GM23248 (cell line): ENCODE measurements around the gene INO80. TPM values are rescaled to one million over a fixed set of nuclear protein-coding genes. Genes with fewer than 3 reads are reported as not detected.
"Not testable (repeated sequence)": the region's sequence is repeated elsewhere in the genome, so short reads cannot be mapped to it uniquely, and the experiment has no call there.

Experiments
- DNase-seq: peaks from one replicate; pipeline ENCODE4 v3.0.0-alpha.2; 2015
- H2AFZ ChIP-seq: fragments of 200-600 bp; sonication (generic); 2 replicates; pipeline ENCODE4 v1.6.1; 2016; ENCODE audit warnings: antibody characterized with exemption
- H3F3A ChIP-seq: fragments of 200-600 bp; sonication (generic); 2 replicates; pipeline ENCODE4 v1.6.1; 2016; ENCODE audit warnings: mild to moderate bottlenecking, antibody characterized with exemption, mixed run types; ENCODE audit not compliant: insufficient read depth
- H3K27ac ChIP-seq: fragments of 200-600 bp; sonication (generic); 2 replicates; pipeline ENCODE4 v1.5.1; 2016; ENCODE audit warnings: mild to moderate bottlenecking
- H3K27me3 ChIP-seq: fragments of 200-600 bp; sonication (generic); replicated peaks from 2 replicates; pipeline ENCODE4 v1.6.1; 2016; ENCODE audit warnings: mild to moderate bottlenecking; ENCODE audit not compliant: insufficient read depth
- H3K36me3 ChIP-seq: fragments of 200-600 bp; sonication (generic); 2 replicates; pipeline ENCODE4 v1.6.1; 2016; ENCODE audit warnings: low read depth, mild to moderate bottlenecking
- H3K4me1 ChIP-seq: fragments of 200-600 bp; sonication (generic); 2 replicates; pipeline ENCODE4 v1.6.1; 2016; ENCODE audit warnings: mild to moderate bottlenecking; ENCODE audit not compliant: insufficient read depth
- H3K4me2 ChIP-seq: fragments of 200-600 bp; sonication (generic); one replicate; pipeline ENCODE4 v1.6.1; 2016; ENCODE audit warnings: mild to moderate bottlenecking; ENCODE audit not compliant: unreplicated experiment
- H3K4me3 ChIP-seq: fragments of 200-600 bp; sonication (generic); 2 replicates; pipeline ENCODE4 v1.5.1; 2016; ENCODE audit warnings: mild to moderate bottlenecking
- H3K79me2 ChIP-seq: fragments of 200-600 bp; sonication (generic); 2 replicates; pipeline ENCODE4 v1.6.1; 2016; ENCODE audit warnings: mild to moderate bottlenecking; ENCODE audit not compliant: insufficient read depth
- H3K9ac ChIP-seq: fragments of 200-600 bp; sonication (generic); 2 replicates; pipeline ENCODE4 v1.6.1; 2016; ENCODE audit warnings: mild to moderate bottlenecking
- H3K9me2 ChIP-seq: fragments of 200-600 bp; sonication (generic); 2 replicates; pipeline ENCODE4 v1.6.1; 2016; ENCODE audit warnings: mixed run types, mild to moderate bottlenecking, moderate library complexity; ENCODE audit not compliant: insufficient read depth
- H3K9me3 ChIP-seq: fragments of 200-600 bp; sonication (generic); one replicate; pipeline ENCODE4 v1.6.1; 2017; ENCODE audit warnings: low read depth
- H4K20me1 ChIP-seq: fragments of 200-600 bp; sonication (generic); 2 replicates; pipeline ENCODE4 v1.6.0; 2016; ENCODE audit not compliant: insufficient read depth
- EZH2 ChIP-seq: fragments of 200-600 bp; sonication (generic); IDR thresholded peaks from 2 replicates; pipeline ENCODE4 v1.6.1; 2018; ENCODE audit warnings: antibody characterized with exemption, mild to moderate bottlenecking; ENCODE audit not compliant: insufficient read depth, poor library complexity, severe bottlenecking
- EZH2phosphoT487 ChIP-seq: fragments of 200-600 bp; sonication (generic); IDR thresholded peaks from 2 replicates; pipeline ENCODE4 v1.6.1; 2018; ENCODE audit warnings: antibody characterized with exemption, moderate library complexity, mild to moderate bottlenecking, low read depth; ENCODE audit not compliant: insufficient read depth
- WGBS, 2 experiments: methylation state at CpG; one replicate each; pipeline ENCODE4 v1.1.6; 2015 to 2017; ENCODE audit warnings: low lambda C conversion rate in 2 of 2, low coverage in 1 of 2; ENCODE audit errors: missing lambda C conversion rate in 2 of 2; 5-methylcytosine and 5-hydroxymethylcytosine counted together
- in situ Hi-C: fragments of 300-500 bp; cut with MboI; formaldehyde crosslinking; loops from 2 replicates; pipeline ENCODE4 v1.15.0; 2020
- polyA plus RNA-seq: library from polyadenylated mRNA; unstranded; fragments of >200 nt; fragmentation: Nextera tagmentation; extraction: Ambion mirVana; gene quantifications from 2 replicates; pipeline ENCODE4 v1.2.1, GENCODE V29; 2016
- total RNA-seq: library from RNA; depleted of rRNA; stranded (reverse); fragments of >200 nt; shearing (Covaris generic); gene quantifications from 2 replicates; pipeline ENCODE4 v1.2.3, GENCODE V29; 2014

The INO80 gene
- total and polyA plus RNA-seq, 2 experiments from 2014 or later = 5.3 to 25.9 TPM

DNA sequence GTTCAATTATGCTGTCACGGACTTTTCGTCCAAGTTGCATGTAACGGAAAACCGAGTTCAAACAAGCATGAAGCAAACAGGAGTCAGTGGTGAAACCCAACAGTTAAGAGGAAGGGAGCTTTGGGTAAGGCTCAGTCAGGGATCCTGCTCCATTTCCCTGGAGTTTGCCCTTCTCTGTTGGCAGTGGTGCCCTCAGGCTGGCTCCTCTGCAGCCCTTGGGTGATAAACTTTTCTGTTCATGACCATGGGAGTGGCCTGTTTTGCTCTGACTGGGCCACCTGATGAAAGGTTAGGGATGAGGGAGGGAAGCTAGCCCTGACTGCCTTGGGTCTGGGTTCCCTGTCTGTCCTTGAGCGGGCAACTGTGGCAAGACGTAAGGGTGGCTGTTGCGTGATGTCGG lies 146.7 kb downstream of the INO80 start:
- Histone ChIP-seq H3K4me1 (no peaks in the 10 kb centered on the region; the same call in 1 of the 2 replicates), H2AFZ (no peak overlapping the region), H3K4me3 (no peak overlapping the region), H3K27me3 (no peaks in the 10 kb centered on the region), H3K36me3 (no peaks in the 10 kb centered on the region), H3K9me2 (no peaks in the 10 kb centered on the region), H3K4me2 (no peak overlapping the region), H3K79me2 (no peaks in the 10 kb centered on the region), H3F3A (no peaks in the 10 kb centered on the region), H3K27ac (no peak overlapping the region), H3K9ac (no peak overlapping the region), H4K20me1 (no peaks in the 10 kb centered on the region), H3K9me3 (no peaks in the 10 kb centered on the region)
- DNase-seq = no peak
- TF ChIP-seq EZH2 = no peak
- TF ChIP-seq EZH2phosphoT487 = no peak
- 95 to 97% methylated on average over 8 of the region's 8 CpGs for WGBS, 2 experiments
- in situ Hi-C loops = no loop called here

GRCh38 chr15:40968290-40969085 lies 147.6 kb downstream of the INO80 start:
- no peak overlapping the region for H3K4me3 ChIP-seq
- no peaks in the 10 kb centered on the region for H3F3A ChIP-seq
- H3K79me2 ChIP-seq = no peaks in the 10 kb centered on the region
- H3K9me2 ChIP-seq = no peaks in the 10 kb centered on the region
- H3K4me2 ChIP-seq = no peak overlapping the region
- TF ChIP-seq EZH2 (no peak), EZH2phosphoT487 (no peak)
- no peak overlapping the region for H3K9ac ChIP-seq
- H3K27ac ChIP-seq = no peak overlapping the region
- no peak overlapping the region for H2AFZ ChIP-seq
- no peaks in the 10 kb centered on the region for H3K27me3 ChIP-seq
- H3K4me1 ChIP-seq = no peaks in the 10 kb centered on the region; the same call in 1 of the 2 replicates
- no peaks in the 10 kb centered on the region for H3K9me3 ChIP-seq
- no peaks in the 10 kb centered on the region for H4K20me1 ChIP-seq
- no peak for DNase-seq
- WGBS, 2 experiments = 73 to 75% methylated on average over 7 of the region's 7 CpGs
- H3K36me3 ChIP-seq = no peaks in the 10 kb centered on the region
- in situ Hi-C loops = no loop called here

DNA sequence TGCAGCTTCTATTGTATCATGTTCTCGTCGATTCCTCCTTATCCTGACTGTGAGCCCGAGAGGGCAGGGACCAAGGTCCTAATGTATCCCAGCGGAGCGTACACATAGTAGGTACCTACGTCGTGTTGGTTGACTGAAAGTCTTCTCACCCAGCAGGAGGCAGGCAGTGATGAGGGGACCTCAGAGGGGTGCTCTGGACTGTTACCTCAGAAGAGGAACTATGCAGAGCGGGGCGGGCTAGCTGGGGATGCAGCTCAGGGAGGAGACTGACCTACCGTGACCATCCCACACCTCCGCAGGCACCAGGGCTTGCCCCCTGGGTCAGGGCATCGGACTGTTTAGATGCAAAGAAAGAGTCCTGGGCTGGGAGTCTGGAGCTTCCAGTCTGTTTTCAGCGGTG lies 151.4 kb downstream of the INO80 start:
- TF ChIP-seq EZH2phosphoT487 (no peak), EZH2 (no peak)
- Histone ChIP-seq H3K27me3 (no peaks in the 10 kb centered on the region), H3K9me2 (no peaks in the 10 kb centered on the region), H3K36me3 (no peaks in the 10 kb centered on the region), H3K27ac (no peak overlapping the region), H3K9me3 (no peaks in the 10 kb centered on the region), H3F3A (no peaks in the 10 kb centered on the region), H3K4me2 (no peak overlapping the region), H4K20me1 (no peaks in the 10 kb centered on the region), H2AFZ (no peak overlapping the region), H3K4me3 (no peak overlapping the region), H3K9ac (no peak overlapping the region), H3K4me1 (no peaks in the 10 kb centered on the region), H3K79me2 (no peaks in the 10 kb centered on the region)
- DNase-seq = no peak
- WGBS, 2 experiments = 79 to 85% methylated on average over 13 of the region's 13 CpGs
- in situ Hi-C loops = no loop called here

GRCh38 chr15:40964006-40964405 lies 152.1 kb downstream of the INO80 start:
- no peaks in the 10 kb centered on the region for H3K36me3 ChIP-seq
- no peak overlapping the region for H3K4me3 ChIP-seq
- no peaks in the 10 kb centered on the region for H3K79me2 ChIP-seq
- DNase-seq = no peak
- no peaks in the 10 kb centered on the region for H3F3A ChIP-seq
- H3K4me2 ChIP-seq = no peak overlapping the region
- no peak overlapping the region for H3K27ac ChIP-seq
- no peaks in the 10 kb centered on the region for H3K9me2 ChIP-seq
- WGBS, 2 experiments = 69 to 81% methylated on average over 3 to 8 of the region's 8 CpGs
- no peak overlapping the region for H2AFZ ChIP-seq
- no peak for TF ChIP-seq EZH2phosphoT487
- no peak for TF ChIP-seq EZH2
- in situ Hi-C loops = no loop called here
- H3K9ac ChIP-seq = no peak overlapping the region
- H3K27me3 ChIP-seq = no peaks in the 10 kb centered on the region
- no peaks in the 10 kb centered on the region for H3K4me1 ChIP-seq
- no peaks in the 10 kb centered on the region for H4K20me1 ChIP-seq
- H3K9me3 ChIP-seq = no peaks in the 10 kb centered on the region

DNA sequence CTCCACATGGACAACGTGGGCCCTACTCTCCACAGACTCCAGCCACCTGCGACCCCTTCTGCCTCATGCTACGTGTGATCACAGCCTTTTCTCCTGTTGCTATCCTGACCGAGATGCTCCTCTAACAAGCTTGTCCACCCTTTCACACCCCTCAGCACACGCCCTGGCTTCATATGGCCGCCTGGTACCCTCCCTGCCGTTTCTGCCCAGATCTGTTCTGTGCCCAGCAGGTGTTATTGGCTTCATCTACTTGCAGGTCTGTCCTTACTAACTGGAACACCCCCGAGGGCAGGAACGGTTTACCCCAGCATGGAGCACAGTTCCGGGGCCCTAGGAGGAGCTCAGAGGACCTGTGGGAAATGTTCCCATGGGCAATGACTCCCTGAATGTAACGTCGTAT lies 152.9 kb downstream of the INO80 start:
- Histone ChIP-seq H3K4me2 (no peak overlapping the region), H3K79me2 (no peaks in the 10 kb centered on the region), H3F3A (no peaks in the 10 kb centered on the region; the same call in 1 of the 2 replicates), H3K9me3 (no peaks in the 10 kb centered on the region), H3K27me3 (no peaks in the 10 kb centered on the region), H4K20me1 (no peaks in the 10 kb centered on the region), H3K4me1 (no peaks in the 10 kb centered on the region), H3K36me3 (no peaks in the 10 kb centered on the region), H3K9ac (no peak overlapping the region), H3K9me2 (no peaks in the 10 kb centered on the region), H2AFZ (no peak overlapping the region), H3K27ac (no peak overlapping the region), H3K4me3 (no peak overlapping the region)
- no peak for TF ChIP-seq EZH2phosphoT487
- no peak for TF ChIP-seq EZH2
- WGBS, 2 experiments = 80 to 83% methylated on average over 12 of the region's 12 CpGs
- in situ Hi-C loops = no loop called here
- DNase-seq = no peak

- H3K4me1 ChIP-seq, H4K20me1 ChIP-seq, H3K4me3 ChIP-seq, in situ Hi-C loops, H3K4me2 ChIP-seq, H2AFZ ChIP-seq, DNase-seq, H3K36me3 ChIP-seq, H3K79me2 ChIP-seq, H3K9me3 ChIP-seq, H3F3A ChIP-seq, H3K9ac ChIP-seq, H3K27ac ChIP-seq, H3K9me2 ChIP-seq, H3K27me3 ChIP-seq: not testable (repeated sequence)
- WGBS, 2 experiments = 85 to 86% methylated on average over 14 of the region's 14 CpGs
Measured at GRCh38 chr15:40962317-40962716, 153.8 kb downstream of the INO80 start.

GRCh38 chr15:40961740-40962139 lies 154.3 kb downstream of the INO80 start:
- H3K9me2 ChIP-seq, H3K79me2 ChIP-seq, H3K36me3 ChIP-seq, H3K27me3 ChIP-seq, H3F3A ChIP-seq, DNase-seq, H3K4me2 ChIP-seq, H3K9ac ChIP-seq, H3K9me3 ChIP-seq, H3K4me1 ChIP-seq, H4K20me1 ChIP-seq, H3K27ac ChIP-seq, H3K4me3 ChIP-seq, in situ Hi-C loops, H2AFZ ChIP-seq: not testable (repeated sequence)
- 94 to 100% methylated on average over 6 to 24 of the region's 25 CpGs for WGBS, 2 experiments
